OCI-M2 (cell line): ENCODE data around the gene SPC24.
"Not testable (repeated sequence)": the region's sequence is repeated elsewhere in the genome, so short reads cannot be mapped to it uniquely, and the experiment has no call there.

Source experiments
- DNase-seq: peaks from one replicate; lab custom pipeline; 2025; ENCODE audit not compliant: unreplicated experiment; lab: John Stamatoyannopoulos, UW

Gene SPC24

GRCh38 chr19:11192957-11193939 is 37.7 kb upstream of the SPC24 start:
- no peak for DNase-seq

- no peak for DNase-seq
These were observed 36.4 kb upstream of the SPC24 start for GRCh38 chr19:11191934-11192333.

- no peak for DNase-seq
These were observed 35.7 kb upstream of the SPC24 start for GRCh38 chr19:11191273-11191755.

GRCh38 chr19:11190501-11190900 is 34.9 kb upstream of the SPC24 start:
- DNase-seq, result no peak

- no peak for DNase-seq
These were observed 31.9 kb upstream of the SPC24 start for GRCh38 chr19:11187441-11187840.

GRCh38 chr19:11182994-11183393 is 27.4 kb upstream of the SPC24 start:
- no peak for DNase-seq

GRCh38 chr19:11181488-11181887 is 25.9 kb upstream of the SPC24 start:
- no peak for DNase-seq

- DNase-seq, result not testable (repeated sequence)
These were observed 25.4 kb upstream of the SPC24 start for GRCh38 chr19:11180975-11181374.

- DNase-seq, result no peak
These were observed 24.8 kb upstream of the SPC24 start for GRCh38 chr19:11180346-11180745.

- no peak for DNase-seq
These were observed 24.2 kb upstream of the SPC24 start for GRCh38 chr19:11179716-11180297.

GRCh38 chr19:11179145-11179465 is 23.5 kb upstream of the SPC24 start:
- not testable (repeated sequence) for DNase-seq

- DNase-seq, result no peak
These were observed 22.0 kb upstream of the SPC24 start for GRCh38 chr19:11177592-11177991.

GRCh38 chr19:11176466-11177193 is 21.0 kb upstream of the SPC24 start:
- DNase-seq, result no peak

- DNase-seq, result no peak
These were observed 20.3 kb upstream of the SPC24 start for GRCh38 chr19:11175920-11176319.

GRCh38 chr19:11174336-11174735 is 18.8 kb upstream of the SPC24 start:
- no peak for DNase-seq

GRCh38 chr19:11173516-11174155 is 18.1 kb upstream of the SPC24 start:
- no peak for DNase-seq

GRCh38 chr19:11172576-11172975 is 17.0 kb upstream of the SPC24 start:
- DNase-seq, result no peak

GRCh38 chr19:11171144-11171543 is 15.6 kb upstream of the SPC24 start:
- no peak for DNase-seq

- DNase-seq, result no peak
These were observed 14.5 kb upstream of the SPC24 start for GRCh38 chr19:11169896-11170678.

GRCh38 chr19:11168568-11168967 is 13.0 kb upstream of the SPC24 start:
- DNase-seq, result no peak
